ENCODE data around the gene HOXB5.

Gene HOXB5

GRCh38 chr17:48588074-48588415 is 5.5 kb downstream of the HOXB5 start:
- Histone ChIP-seq H3K27ac (ENCODE audit: low read depth, low read length, poor library complexity, severe bottlenecking) (no peak overlapping the region), H3K36me3 (ENCODE audit: insufficient read depth, low read length) (no peaks in the 10 kb centered on the region), H3F3A (ENCODE audit: insufficient read depth, low read length) (no peaks in the 10 kb centered on the region), H2AFZ (ENCODE audit: low read length) (no peak overlapping the region), H3K9me3 (ENCODE audit: low read length) (no peaks in the 10 kb centered on the region), H3K79me2 (ENCODE audit: insufficient read depth, low read length) (no peaks in the 10 kb centered on the region), H3K9me2 (ENCODE audit: low read depth, low read length) (no peaks in the 10 kb centered on the region), H4K20me1 (ENCODE audit: insufficient read depth, low read length) (no peaks in the 10 kb centered on the region), H3K4me3 (ENCODE audit: low read depth, low read length, poor library complexity, severe bottlenecking) (no peak overlapping the region), H3K27me3 (ENCODE audit: insufficient read depth, low read length) (no peaks in the 10 kb centered on the region), H3K4me1 (ENCODE audit: insufficient read depth, low read length, severe bottlenecking) (peaks cover 7% of the 10 kb centered on the region), H3K4me2 (ENCODE audit: low read length) (no peak overlapping the region), H3K9ac (ENCODE audit: low read length) (no peak overlapping the region)
- TF ChIP-seq EZH2 (IDR thresholded peaks at IDR 0.05; ENCODE audit: borderline replicate concordance, low read length) (no peak), CTCF (IDR thresholded peaks at IDR 0.05; ENCODE audit: low read length) (no peak)

GRCh38 chr17:48587276-48588073 is 6.1 kb downstream of the HOXB5 start:
- no peak for TF ChIP-seq CTCF (IDR thresholded peaks at IDR 0.05; ENCODE audit: low read length)
- no peak for TF ChIP-seq EZH2 (IDR thresholded peaks at IDR 0.05; ENCODE audit: borderline replicate concordance, low read length)
- Histone ChIP-seq H3K9me2 (ENCODE audit: low read depth, low read length) (no peaks in the 10 kb centered on the region), H3K36me3 (ENCODE audit: insufficient read depth, low read length) (no peaks in the 10 kb centered on the region), H3K79me2 (ENCODE audit: insufficient read depth, low read length) (no peaks in the 10 kb centered on the region), H3K27ac (ENCODE audit: low read depth, low read length, poor library complexity, severe bottlenecking) (no peak overlapping the region), H3K9ac (ENCODE audit: low read length) (no peak overlapping the region), H3F3A (ENCODE audit: insufficient read depth, low read length) (no peaks in the 10 kb centered on the region), H3K4me2 (ENCODE audit: low read length) (no peak overlapping the region), H4K20me1 (ENCODE audit: insufficient read depth, low read length) (no peaks in the 10 kb centered on the region), H3K9me3 (ENCODE audit: low read length) (no peaks in the 10 kb centered on the region), H3K27me3 (ENCODE audit: insufficient read depth, low read length) (no peaks in the 10 kb centered on the region), H2AFZ (ENCODE audit: low read length) (no peak overlapping the region), H3K4me1 (ENCODE audit: insufficient read depth, low read length, severe bottlenecking) (peaks cover 7% of the 10 kb centered on the region), H3K4me3 (ENCODE audit: low read depth, low read length, poor library complexity, severe bottlenecking) (no peak overlapping the region)

GRCh38 chr17:48586355-48587258 is 7.0 kb downstream of the HOXB5 start:
- Histone ChIP-seq H2AFZ (ENCODE audit: low read length) (no peak overlapping the region), H3K9me3 (ENCODE audit: low read length) (no peaks in the 10 kb centered on the region), H3F3A (ENCODE audit: insufficient read depth, low read length) (no peaks in the 10 kb centered on the region), H3K4me1 (ENCODE audit: insufficient read depth, low read length, severe bottlenecking) (peaks cover 7% of the 10 kb centered on the region), H3K27ac (ENCODE audit: low read depth, low read length, poor library complexity, severe bottlenecking) (no peak overlapping the region), H3K9me2 (ENCODE audit: low read depth, low read length) (no peaks in the 10 kb centered on the region), H3K36me3 (ENCODE audit: insufficient read depth, low read length) (no peaks in the 10 kb centered on the region), H4K20me1 (ENCODE audit: insufficient read depth, low read length) (no peaks in the 10 kb centered on the region), H3K9ac (ENCODE audit: low read length) (no peak overlapping the region), H3K4me2 (ENCODE audit: low read length) (no peak overlapping the region), H3K79me2 (ENCODE audit: insufficient read depth, low read length) (no peaks in the 10 kb centered on the region), H3K27me3 (ENCODE audit: insufficient read depth, low read length) (0 out of 2 replicates have a peak, but pooled peaks cover under 1% of the 10 kb centered on the region), H3K4me3 (ENCODE audit: low read depth, low read length, poor library complexity, severe bottlenecking) (no peak overlapping the region)
- no peak for TF ChIP-seq CTCF (IDR thresholded peaks at IDR 0.05; ENCODE audit: low read length)
- no peak for TF ChIP-seq EZH2 (IDR thresholded peaks at IDR 0.05; ENCODE audit: borderline replicate concordance, low read length)
